ENCODE data around the gene TMEM255B.
"Not testable (repeated sequence)": the region's sequence is repeated elsewhere in the genome, so short reads cannot be mapped to it uniquely, and the experiment has no call there.

DNA sequence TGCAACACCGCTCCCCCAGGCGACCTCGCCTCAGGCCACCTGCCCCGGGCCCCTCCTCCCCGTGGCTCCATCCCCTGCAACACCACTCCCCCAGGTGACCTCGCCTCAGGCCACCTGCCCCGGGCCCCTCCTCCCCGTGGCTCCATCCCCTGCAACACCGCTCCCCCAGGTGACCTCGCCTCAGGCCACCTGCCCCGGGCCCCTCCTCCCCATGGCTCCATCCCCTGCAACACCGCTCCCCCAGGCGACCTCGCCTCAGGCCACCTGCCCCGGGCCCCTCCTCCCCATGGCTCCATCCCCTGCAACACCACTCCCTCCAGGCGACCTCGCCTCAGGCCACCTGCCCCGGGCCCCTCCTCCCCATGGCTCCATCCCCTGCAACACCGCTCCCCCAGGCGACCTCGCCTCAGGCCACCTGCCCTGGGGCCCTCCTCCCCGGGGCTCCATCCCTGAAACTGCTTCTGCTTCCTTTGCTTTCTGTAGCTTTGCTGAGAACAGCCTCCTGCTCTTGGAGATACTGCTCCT, 71.5 kb downstream of the TMEM255B start:
- not testable (repeated sequence) for TF ChIP-seq POLR2A, POLR2AphosphoS5 (IDR thresholded peaks at IDR 0.05)
- TF ChIP-seq, protein P1, sequence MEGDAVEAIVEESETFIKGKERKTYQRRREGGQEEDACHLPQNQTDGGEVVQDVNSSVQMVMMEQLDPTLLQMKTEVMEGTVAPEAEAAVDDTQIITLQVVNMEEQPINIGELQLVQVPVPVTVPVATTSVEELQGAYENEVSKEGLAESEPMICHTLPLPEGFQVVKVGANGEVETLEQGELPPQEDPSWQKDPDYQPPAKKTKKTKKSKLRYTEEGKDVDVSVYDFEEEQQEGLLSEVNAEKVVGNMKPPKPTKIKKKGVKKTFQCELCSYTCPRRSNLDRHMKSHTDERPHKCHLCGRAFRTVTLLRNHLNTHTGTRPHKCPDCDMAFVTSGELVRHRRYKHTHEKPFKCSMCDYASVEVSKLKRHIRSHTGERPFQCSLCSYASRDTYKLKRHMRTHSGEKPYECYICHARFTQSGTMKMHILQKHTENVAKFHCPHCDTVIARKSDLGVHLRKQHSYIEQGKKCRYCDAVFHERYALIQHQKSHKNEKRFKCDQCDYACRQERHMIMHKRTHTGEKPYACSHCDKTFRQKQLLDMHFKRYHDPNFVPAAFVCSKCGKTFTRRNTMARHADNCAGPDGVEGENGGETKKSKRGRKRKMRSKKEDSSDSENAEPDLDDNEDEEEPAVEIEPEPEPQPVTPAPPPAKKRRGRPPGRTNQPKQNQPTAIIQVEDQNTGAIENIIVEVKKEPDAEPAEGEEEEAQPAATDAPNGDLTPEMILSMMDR (IDR thresholded peaks at IDR 0.05): not testable (repeated sequence)
